ENCODE results near the gene TLN1. TPM values are rescaled to one million over a fixed set of nuclear protein-coding genes. Genes with fewer than 3 reads are reported as not detected.

Gene TLN1
- total RNA-seq, 2 experiments from 2014 or later, result 149 to 151 TPM

DNA sequence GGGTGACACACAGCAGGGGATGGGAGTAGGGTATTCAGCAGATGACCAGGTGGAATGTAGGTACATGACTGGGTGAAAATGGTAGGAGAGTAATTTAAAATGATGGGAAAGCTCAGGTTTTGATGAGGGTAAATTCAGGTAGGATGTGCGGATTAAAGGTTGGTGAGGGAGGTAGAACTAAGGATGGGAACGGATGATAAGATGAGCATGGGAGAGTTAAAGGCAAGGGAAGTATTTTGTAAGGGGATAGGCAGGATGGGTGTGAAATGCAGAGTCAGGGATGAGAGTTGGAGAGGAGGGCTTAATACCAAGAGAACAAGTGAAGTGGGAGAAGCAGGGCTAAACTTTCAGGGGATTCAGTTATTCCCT is 1.5 kb downstream of the TLN1 start:
- Mint-ChIP-seq H3K27me3 (no peaks in the 10 kb centered on the region), H3K36me3 (ENCODE audit: low read depth) (peaks cover 34% of the 10 kb centered on the region), H3K4me3 (no peak overlapping the region), H3K9me3 (no peaks in the 10 kb centered on the region), H3K4me1 (ENCODE audit: low read depth) (peaks cover 14% of the 10 kb centered on the region), H3K27ac (no peak overlapping the region)
- no peak for ATAC-seq (ENCODE audit: poor library complexity)
- Histone ChIP-seq H3K27ac (ENCODE audit: low read depth in 1 of 2, low read length in 2 of 2) (peak overlapping the region; percentile 24 to 83), H3K4me1 (ENCODE audit: insufficient read depth, low read length) (peaks cover 76% of the 10 kb centered on the region), H3K9me3 (ENCODE audit: control insufficient read depth in 1 of 2, insufficient read depth in 1 of 2, low read length in 2 of 2) (no peaks in the 10 kb centered on the region), H3K36me3 (ENCODE audit: insufficient read depth, low read length) (peaks cover 33% of the 10 kb centered on the region), H3K4me3 (ENCODE audit: low read length) (peak overlapping the region; percentile 91), H3K27me3 (ENCODE audit: control insufficient read depth in 1 of 2, insufficient read depth in 2 of 2, low read length in 2 of 2) (no peaks in the 10 kb centered on the region)
- intact Hi-C loops (cut with DNase I, micrococcal nuclease), result loop anchor here (2.0 to 10.0 kb wide), 6 partner anchors 82 to 1034 kb away; partner anchors contain the start of genes ATOSB (in 1 of the 2), DNAJB5 (in 1 of the 2), SPAG8 (in 1 of the 2) and STOML2 (in 1 of the 2)
- DNase-seq, result no peak
- CTCF ChIA-PET, result interaction anchor here (1.2 to 5.8 kb wide), 6 partner anchors 19 to 126 kb away, joined by 3 to 40 read pairs (median 15); partner anchors contain the start of genes CCDC107, RGP1 and RMRP
- TF ChIP-seq, protein P1, sequence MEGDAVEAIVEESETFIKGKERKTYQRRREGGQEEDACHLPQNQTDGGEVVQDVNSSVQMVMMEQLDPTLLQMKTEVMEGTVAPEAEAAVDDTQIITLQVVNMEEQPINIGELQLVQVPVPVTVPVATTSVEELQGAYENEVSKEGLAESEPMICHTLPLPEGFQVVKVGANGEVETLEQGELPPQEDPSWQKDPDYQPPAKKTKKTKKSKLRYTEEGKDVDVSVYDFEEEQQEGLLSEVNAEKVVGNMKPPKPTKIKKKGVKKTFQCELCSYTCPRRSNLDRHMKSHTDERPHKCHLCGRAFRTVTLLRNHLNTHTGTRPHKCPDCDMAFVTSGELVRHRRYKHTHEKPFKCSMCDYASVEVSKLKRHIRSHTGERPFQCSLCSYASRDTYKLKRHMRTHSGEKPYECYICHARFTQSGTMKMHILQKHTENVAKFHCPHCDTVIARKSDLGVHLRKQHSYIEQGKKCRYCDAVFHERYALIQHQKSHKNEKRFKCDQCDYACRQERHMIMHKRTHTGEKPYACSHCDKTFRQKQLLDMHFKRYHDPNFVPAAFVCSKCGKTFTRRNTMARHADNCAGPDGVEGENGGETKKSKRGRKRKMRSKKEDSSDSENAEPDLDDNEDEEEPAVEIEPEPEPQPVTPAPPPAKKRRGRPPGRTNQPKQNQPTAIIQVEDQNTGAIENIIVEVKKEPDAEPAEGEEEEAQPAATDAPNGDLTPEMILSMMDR (IDR thresholded peaks at IDR 0.05), result no peak
- POLR2A ChIA-PET, result interaction anchor here (0.6 to 3.9 kb wide), 9 partner anchors 13 to 120 kb away, joined by 3 to 84 read pairs (median 13); partner anchors contain the start of genes CCDC107, GBA2, RGP1 and RMRP

DNA sequence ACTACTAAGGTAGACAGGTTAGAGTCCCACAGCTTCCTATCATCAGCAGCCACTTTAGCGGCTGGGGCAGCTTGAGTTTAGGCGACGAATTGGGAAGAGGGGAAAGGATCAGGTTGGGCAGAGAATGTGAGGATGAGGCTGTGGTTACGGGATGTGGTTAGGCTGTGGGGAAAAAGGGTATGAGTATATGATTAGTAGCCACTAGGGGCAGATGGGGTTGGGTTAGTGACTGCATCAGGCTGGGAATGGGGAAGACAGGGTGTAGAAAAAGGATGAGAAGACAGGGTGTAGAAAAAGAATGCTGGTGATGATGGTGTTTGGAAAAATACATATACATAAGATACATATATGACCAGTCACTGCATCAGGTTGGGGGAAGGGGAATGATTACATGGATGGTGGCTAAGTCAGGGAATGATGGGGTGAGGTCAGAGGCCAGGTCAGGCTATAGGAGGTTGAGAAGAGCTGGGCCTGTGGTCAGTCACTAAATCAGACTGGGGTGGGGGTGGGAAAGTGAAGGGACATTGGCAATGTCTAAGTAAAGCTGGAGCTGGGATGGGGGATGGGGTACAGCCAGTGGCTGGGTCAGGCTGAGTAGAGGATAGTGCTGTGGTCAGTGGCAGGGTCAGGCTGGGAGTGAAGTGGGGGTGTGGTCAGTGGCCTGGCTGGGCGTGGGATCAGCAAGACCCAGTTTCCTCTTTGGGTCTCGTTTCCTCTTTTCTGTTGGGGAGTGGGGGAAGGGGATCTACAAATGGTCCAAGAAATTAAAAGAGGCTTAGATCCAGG is 2.1 kb downstream of the TLN1 start:
- no peaks in the 10 kb centered on the region for H3K9me3 Mint-ChIP-seq
- Histone ChIP-seq H3K27me3 (ENCODE audit: control insufficient read depth in 1 of 2, insufficient read depth in 2 of 2, low read length in 2 of 2) (no peaks in the 10 kb centered on the region), H3K4me1 (ENCODE audit: insufficient read depth, low read length) (peaks cover 76% of the 10 kb centered on the region), H3K36me3 (ENCODE audit: insufficient read depth, low read length) (peaks cover 33% of the 10 kb centered on the region), H3K4me3 (ENCODE audit: low read length) (peak overlapping the region; percentile 91), H3K9me3 (ENCODE audit: control insufficient read depth in 1 of 2, insufficient read depth in 1 of 2, low read length in 2 of 2) (no peaks in the 10 kb centered on the region), H3K27ac (ENCODE audit: low read depth in 1 of 2, low read length in 2 of 2) (peak overlapping the region in 1 of 2 donors; percentile 83)
- no peak overlapping the region for H3K27ac Mint-ChIP-seq
- H3K36me3 Mint-ChIP-seq (ENCODE audit: low read depth), result peaks cover 31% of the 10 kb centered on the region
- ChIA-PET CTCF (interaction anchor here (1.2 to 5.8 kb wide), 7 partner anchors 20 to 126 kb away, joined by 3 to 40 read pairs (median 13); partner anchors contain the start of genes CCDC107, RGP1 and RMRP), POLR2A (interaction anchor here (0.6 to 3.9 kb wide), 11 partner anchors 18 to 119 kb away, joined by 3 to 84 read pairs (median 12); partner anchors contain the start of genes CCDC107, GBA2, RGP1 and RMRP)
- H3K4me3 Mint-ChIP-seq, result no peak overlapping the region
- H3K27me3 Mint-ChIP-seq, result no peaks in the 10 kb centered on the region
- intact Hi-C loops (cut with DNase I, micrococcal nuclease), result loop anchor here (2.0 to 10.0 kb wide), 6 partner anchors 82 to 1035 kb away; partner anchors contain the start of genes ATOSB (in 1 of the 2), DNAJB5 (in 1 of the 2), SPAG8 (in 1 of the 2) and STOML2 (in 1 of the 2)
- ATAC-seq (ENCODE audit: poor library complexity), result no peak
- H3K4me1 Mint-ChIP-seq (ENCODE audit: low read depth), result peaks cover 15% of the 10 kb centered on the region
- TF ChIP-seq, protein P1 (IDR thresholded peaks at IDR 0.05), result peak; percentile 33
- peak in 4 of 14 experiments; percentile 37 to 76 (median 68) for DNase-seq

DNA sequence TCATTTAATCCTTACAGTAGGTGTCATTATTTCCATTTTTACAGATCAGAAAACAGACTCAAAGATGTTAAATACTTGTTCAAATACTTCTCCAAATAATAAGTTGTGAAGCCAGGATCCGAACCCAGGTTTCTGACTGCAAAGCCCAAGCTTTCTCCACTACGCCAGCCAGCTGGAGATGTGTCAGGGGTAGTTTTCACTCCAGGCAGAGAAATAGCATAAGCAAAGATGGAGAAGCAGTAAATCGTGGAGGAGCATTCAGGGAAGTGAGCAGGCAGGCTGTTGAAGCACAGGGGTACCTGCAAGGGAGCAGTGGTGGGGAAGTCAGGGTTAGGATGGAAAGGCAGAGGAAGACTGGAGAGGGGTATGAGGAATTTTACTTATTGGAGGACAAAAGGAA is 2.9 kb downstream of the TLN1 start:
- peak overlapping the region in 1 of 2 donors; percentile 83 for H3K27ac ChIP-seq (ENCODE audit: low read depth in 1 of 2, low read length in 2 of 2)
- POLR2A ChIA-PET, result interaction anchor here (0.7 to 3.8 kb wide), 12 partner anchors 15 to 125 kb away, joined by 3 to 25 read pairs (median 4); partner anchors contain the start of genes ARHGEF39, CCDC107, GBA2 and RGP1
- ATAC-seq (ENCODE audit: poor library complexity) (no peak), DNase-seq (peak in 1 of 14 experiments; percentile 8)
- H3K4me3 ChIP-seq (ENCODE audit: low read length), result peak overlapping the region; percentile 91
- H3K4me3 Mint-ChIP-seq, result no peak overlapping the region
- H3K27ac Mint-ChIP-seq, result no peak overlapping the region
- H3K36me3 ChIP-seq (ENCODE audit: insufficient read depth, low read length), result peaks cover 38% of the 10 kb centered on the region
- H3K27me3 Mint-ChIP-seq, result no peaks in the 10 kb centered on the region
- peaks cover 20% of the 10 kb centered on the region for H3K4me1 Mint-ChIP-seq (ENCODE audit: low read depth)
- H3K27me3 ChIP-seq (ENCODE audit: control insufficient read depth in 1 of 2, insufficient read depth in 2 of 2, low read length in 2 of 2), result no peaks in the 10 kb centered on the region
- peaks cover 76% of the 10 kb centered on the region for H3K4me1 ChIP-seq (ENCODE audit: insufficient read depth, low read length)
- intact Hi-C loops (cut with DNase I, micrococcal nuclease), result no loop called here
- CTCF ChIA-PET, result interaction anchor here (1.5 to 5.8 kb wide), 9 partner anchors 20 to 153 kb away, joined by 3 to 40 read pairs (median 9); partner anchors contain the start of genes CCDC107, GBA2, RGP1 and RMRP
- TF ChIP-seq, protein P1 (IDR thresholded peaks at IDR 0.05), result no peak
- no peaks in the 10 kb centered on the region for H3K9me3 ChIP-seq (ENCODE audit: control insufficient read depth in 1 of 2, insufficient read depth in 1 of 2, low read length in 2 of 2)
- H3K9me3 Mint-ChIP-seq, result no peaks in the 10 kb centered on the region
- H3K36me3 Mint-ChIP-seq (ENCODE audit: low read depth), result peaks cover 37% of the 10 kb centered on the region
